HepG2 (cell line): ENCODE data around the gene SMYD1. TPM values are rescaled to one million over a fixed set of nuclear protein-coding genes. Genes with fewer than 3 reads are reported as not detected.

Experiments
- FOSL1 ChIP-seq: sonication (generic); formaldehyde crosslinking; IDR thresholded peaks from 2 replicates; pipeline ENCODE4 v1.9.0; 2021; ENCODE audit warnings: missing genetic modification reagents, borderline replicate concordance
- GTF3A ChIP-seq: sonication (generic); formaldehyde crosslinking; conservative IDR thresholded peaks from 2 replicates; pipeline ENCODE4 v1.4.0; 2020; ENCODE audit warnings: mild to moderate bottlenecking, missing genetic modification reagents
- HOXA3 ChIP-seq: sonication (generic); formaldehyde crosslinking; IDR thresholded peaks from 2 replicates; pipeline ENCODE4 v1.5.0; 2020; ENCODE audit warnings: missing genetic modification reagents
- PATZ1 ChIP-seq: sonication (generic); formaldehyde crosslinking; IDR thresholded peaks from 2 replicates; pipeline ENCODE4 v1.4.0; 2020; ENCODE audit warnings: missing genetic modification reagents
- TAF1 ChIP-seq: sonication (generic); formaldehyde crosslinking; IDR thresholded peaks from 2 replicates; pipeline ENCODE4 v1.4.0; 2020; ENCODE audit warnings: missing genetic modification reagents
- ZBTB4 ChIP-seq: sonication (generic); formaldehyde crosslinking; IDR thresholded peaks from 2 replicates; pipeline ENCODE4 v1.4.0; 2020; ENCODE audit warnings: missing genetic modification reagents, mild to moderate bottlenecking, borderline replicate concordance
- ZMYM3 ChIP-seq: sonication (generic); formaldehyde crosslinking; IDR thresholded peaks from 2 replicates; pipeline ENCODE4 v1.5.1; 2020; ENCODE audit warnings: mild to moderate bottlenecking, missing genetic modification reagents
- ZNF205 ChIP-seq: IDR thresholded peaks from 2 replicates; pipeline ENCODE4 v1.6.1; 2018; ENCODE audit warnings: missing biosample characterization, missing genetic modification reagents
- ZNF282 ChIP-seq: fragments of 450-650 bp; IDR thresholded peaks from 2 replicates; pipeline ENCODE4 v1.6.1; 2018; ENCODE audit not compliant: partially characterized antibody
- ZNF503 ChIP-seq: sonication (generic); formaldehyde crosslinking; IDR thresholded peaks from 2 replicates; pipeline ENCODE4 v1.4.0; 2020; ENCODE audit warnings: missing genetic modification reagents
- ZNF512B ChIP-seq: sonication (generic); formaldehyde crosslinking; IDR thresholded peaks from 2 replicates; pipeline ENCODE4 v1.5.1; 2020; ENCODE audit warnings: missing genetic modification reagents, mild to moderate bottlenecking, borderline replicate concordance
- ZNF563 ChIP-seq: sonication (generic); formaldehyde crosslinking; IDR thresholded peaks from 2 replicates; pipeline ENCODE4 v1.8.0; 2022; ENCODE audit warnings: mild to moderate bottlenecking, moderate library complexity, missing genetic modification reagents
- ZNF574 ChIP-seq: sonication (generic); formaldehyde crosslinking; IDR thresholded peaks from 2 replicates; pipeline ENCODE4 v1.4.0; 2020; ENCODE audit warnings: missing genetic modification reagents
- ZNF607 ChIP-seq: sonication (generic); formaldehyde crosslinking; IDR thresholded peaks from 2 replicates; pipeline ENCODE4 v1.5.1; 2020; ENCODE audit warnings: missing genetic modification reagents, mild to moderate bottlenecking, borderline replicate concordance
- ZNF768 ChIP-seq: sonication (generic); formaldehyde crosslinking; IDR thresholded peaks from 2 replicates; pipeline ENCODE4 v1.4.0; 2020; ENCODE audit warnings: missing genetic modification reagents
- polyA plus RNA-seq, 8 experiments: library from polyadenylated mRNA; depleted of rRNA in 3 of 8; stranded (reverse) in 7 of 8; unstranded in 1 of 8; fragments of >200 nt; fragmentation: Illumina TruSeq in 4 of 8; extraction: Trizol in 4 of 8; gene quantifications; 2 replicates each; pipeline versions ENCODE4 v1.2.1 to v1.2.3, GENCODE V29; 2011 to 2016; ENCODE audit warnings: low read depth in 4 of 8, missing spikeins in 1 of 8, mixed read lengths in 1 of 8; ENCODE audit not compliant: insufficient read depth in 1 of 8
- total RNA-seq, 5 experiments: library from RNA; depleted of rRNA; stranded (reverse); fragments of >200 nt; fragmentation: Illumina TruSeq; extraction: Trizol; gene quantifications; 2 replicates each; pipeline ENCODE4 v1.2.3, GENCODE V29; 2016; ENCODE audit warnings: low read depth in 1 of 5

SMYD1 gene
- total and polyA plus RNA-seq, 2 of the 13 experiments (the other 11 are each of a cell fraction or from before 2014, with no cell fraction given), result not detected

GRCh38 chr2:88122141-88122884, 54.7 kb downstream of the SMYD1 start (continued):
- TF ChIP-seq FOSL1 (CRISPR knock-in tag) (no peak), ZBTB4 (CRISPR knock-in tag) (peak; percentile 41), TAF1 (CRISPR knock-in tag) (0 out of 2 replicates have a peak, but pooled peaks have one; percentile 18), GTF3A (CRISPR knock-in tag) (0 out of 2 replicates have a peak, but pooled peaks have one; percentile 76), ZNF205 (CRISPR knock-in tag) (peak; percentile 68; the same call in 1 of the 2 replicates), ZNF282 (no peak), ZNF574 (peak; percentile 54; the same call in 1 of the 2 replicates), HOXA3 (CRISPR knock-in tag) (peak; percentile 67), ZMYM3 (CRISPR knock-in tag) (0 out of 2 replicates have a peak, but pooled peaks have one; percentile 20), ZNF607 (CRISPR knock-in tag) (no peak), ZNF512B (CRISPR knock-in tag) (peak; percentile 88), ZNF563 (CRISPR knock-in tag) (peak; percentile 81), ZNF768 (no peak), ZNF503 (CRISPR knock-in tag) (peak; percentile 75; the same call in 1 of the 2 replicates), PATZ1 (CRISPR knock-in tag) (0 out of 2 replicates have a peak, but pooled peaks have one; percentile 10)
